Brain microvascular endothelial cell (primary cell): ENCODE data around the gene COL25A1.
A peak's percentile ranks its signal among the peaks of the same experiment; 100 is the strongest.

Source experiments
- DNase-seq: peaks from one replicate; pipeline ENCODE4 v3.0.0-alpha.2; 2020
- H3K27ac ChIP-seq: fragments of 250-450 bp; sonication (Bioruptor Pico); 2 replicates; pipeline ENCODE4 v1.5.1; 2020; ENCODE audit warnings: mild to moderate bottlenecking, moderate library complexity
- H3K27me3 ChIP-seq: fragments of 250-450 bp; sonication (Bioruptor Pico); replicated peaks from 2 replicates; pipeline ENCODE4 v1.5.1; 2020; ENCODE audit warnings: mild to moderate bottlenecking
- H3K36me3 ChIP-seq: fragments of 250-450 bp; sonication (Bioruptor Pico); replicated peaks from 2 replicates; pipeline ENCODE4 v1.5.1; 2020; ENCODE audit warnings: mild to moderate bottlenecking
- H3K4me3 ChIP-seq: 2 replicates; pipeline ENCODE4 v1.5.1; 2011; ENCODE audit warnings: low read depth, mild to moderate bottlenecking, control low read depth, low read length, moderate library complexity
- in situ Hi-C: cut with HindIII; loops from 2 replicates; pipeline ENCODE4 v1.10.0; 2017; ENCODE audit warnings: low sequenced_read_pairs, low pct_ligation_motif_present
- TF ChIP-seq, protein P1 (sequence below): IDR thresholded peaks from 2 replicates; pipeline ENCODE4 v1.5.1; 2011; ENCODE audit warnings: low read depth, mild to moderate bottlenecking, moderate library complexity, low read length, control low read depth, inconsistent platforms; ENCODE audit errors: missing control alignments

COL25A1 gene

DNA sequence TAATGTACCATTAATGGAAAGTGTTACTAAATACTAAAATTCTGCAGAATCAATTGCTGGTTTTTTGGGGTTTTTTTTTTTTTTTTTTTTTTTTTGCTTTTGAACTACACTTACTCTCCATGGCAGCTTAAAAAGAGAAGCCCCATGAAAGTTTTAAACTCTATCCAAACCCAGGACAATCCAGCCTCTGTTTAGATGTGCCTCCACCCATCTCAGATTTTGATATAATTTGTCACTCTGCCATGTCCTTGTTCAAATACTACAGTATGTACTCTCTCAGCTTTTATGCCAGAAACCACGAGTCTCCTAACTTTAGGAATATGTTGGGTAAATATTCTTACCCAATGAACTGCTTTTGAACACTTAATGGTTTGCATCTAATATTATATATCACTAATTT lies 84.2 kb downstream of the COL25A1 start:
- TF ChIP-seq, protein P1, sequence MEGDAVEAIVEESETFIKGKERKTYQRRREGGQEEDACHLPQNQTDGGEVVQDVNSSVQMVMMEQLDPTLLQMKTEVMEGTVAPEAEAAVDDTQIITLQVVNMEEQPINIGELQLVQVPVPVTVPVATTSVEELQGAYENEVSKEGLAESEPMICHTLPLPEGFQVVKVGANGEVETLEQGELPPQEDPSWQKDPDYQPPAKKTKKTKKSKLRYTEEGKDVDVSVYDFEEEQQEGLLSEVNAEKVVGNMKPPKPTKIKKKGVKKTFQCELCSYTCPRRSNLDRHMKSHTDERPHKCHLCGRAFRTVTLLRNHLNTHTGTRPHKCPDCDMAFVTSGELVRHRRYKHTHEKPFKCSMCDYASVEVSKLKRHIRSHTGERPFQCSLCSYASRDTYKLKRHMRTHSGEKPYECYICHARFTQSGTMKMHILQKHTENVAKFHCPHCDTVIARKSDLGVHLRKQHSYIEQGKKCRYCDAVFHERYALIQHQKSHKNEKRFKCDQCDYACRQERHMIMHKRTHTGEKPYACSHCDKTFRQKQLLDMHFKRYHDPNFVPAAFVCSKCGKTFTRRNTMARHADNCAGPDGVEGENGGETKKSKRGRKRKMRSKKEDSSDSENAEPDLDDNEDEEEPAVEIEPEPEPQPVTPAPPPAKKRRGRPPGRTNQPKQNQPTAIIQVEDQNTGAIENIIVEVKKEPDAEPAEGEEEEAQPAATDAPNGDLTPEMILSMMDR, result no peak
- H3K36me3 ChIP-seq, result no peaks in the 10 kb centered on the region

DNA sequence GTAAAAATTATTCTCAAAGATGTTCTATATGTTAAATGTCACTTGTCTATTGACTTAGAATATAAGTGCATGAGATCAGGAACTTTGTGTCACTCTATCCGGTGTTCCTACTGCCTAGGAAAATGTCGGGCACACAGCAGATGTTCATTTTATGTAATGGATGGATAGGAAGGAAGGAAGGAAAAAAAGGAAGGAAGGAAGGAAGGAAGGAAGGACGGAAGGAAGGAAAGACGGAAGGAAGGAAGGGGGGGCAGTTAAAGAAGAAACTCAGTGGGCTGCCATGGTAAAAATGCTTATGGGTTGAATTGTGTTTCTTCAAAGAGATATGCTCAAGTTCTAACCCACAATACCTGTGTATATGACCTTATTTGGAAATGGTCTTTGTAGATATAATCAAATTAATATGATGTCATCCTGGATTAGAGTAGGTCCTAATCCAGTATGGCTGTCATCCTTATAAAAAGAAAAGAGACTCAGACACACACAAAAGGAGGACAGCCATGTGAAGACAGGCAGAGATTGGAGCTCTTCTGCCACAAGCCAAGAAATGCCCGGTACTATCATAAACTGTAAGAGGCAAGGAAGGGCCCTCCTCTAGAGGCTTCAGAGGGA lies 86.3 kb downstream of the COL25A1 start:
- in situ Hi-C loops, result no loop called here
- TF ChIP-seq, protein P1, result no peak
- H3K4me3 ChIP-seq, result no peak overlapping the region
- DNase-seq, result no peak
- H3K36me3 ChIP-seq, result no peaks in the 10 kb centered on the region
- H3K27me3 ChIP-seq, result no peaks in the 10 kb centered on the region
- no peak overlapping the region for H3K27ac ChIP-seq

More for the DNA sequence above, 84.2 kb downstream of the COL25A1 start:
- no peak overlapping the region for H3K27ac ChIP-seq
- no peaks in the 10 kb centered on the region for H3K27me3 ChIP-seq
- in situ Hi-C loops, result no loop called here
- DNase-seq, result no peak
- no peak overlapping the region for H3K4me3 ChIP-seq

DNA sequence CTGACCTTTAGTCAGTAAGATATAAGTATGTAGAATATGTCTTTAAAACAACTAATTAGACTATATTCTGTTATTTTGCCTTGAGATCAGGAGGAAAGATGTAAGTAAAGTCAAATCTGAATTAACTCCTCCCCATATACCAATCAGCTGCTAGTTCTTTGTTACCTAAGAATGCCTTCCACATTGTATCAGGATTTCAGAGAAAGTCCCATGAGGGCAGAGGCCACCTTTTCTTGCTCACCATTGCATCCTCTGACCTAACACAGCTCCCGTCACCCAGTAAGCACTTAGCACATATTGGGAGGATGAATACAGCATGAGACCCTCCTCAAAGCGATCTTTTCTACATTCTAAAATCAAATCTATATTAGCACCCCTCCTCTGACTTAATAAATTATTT lies 87.0 kb downstream of the COL25A1 start:
- no peaks in the 10 kb centered on the region for H3K36me3 ChIP-seq
- H3K4me3 ChIP-seq, result no peak overlapping the region
- in situ Hi-C loops, result no loop called here
- TF ChIP-seq, protein P1, result no peak
- DNase-seq, result no peak
- no peak overlapping the region for H3K27ac ChIP-seq
- no peaks in the 10 kb centered on the region for H3K27me3 ChIP-seq

DNA sequence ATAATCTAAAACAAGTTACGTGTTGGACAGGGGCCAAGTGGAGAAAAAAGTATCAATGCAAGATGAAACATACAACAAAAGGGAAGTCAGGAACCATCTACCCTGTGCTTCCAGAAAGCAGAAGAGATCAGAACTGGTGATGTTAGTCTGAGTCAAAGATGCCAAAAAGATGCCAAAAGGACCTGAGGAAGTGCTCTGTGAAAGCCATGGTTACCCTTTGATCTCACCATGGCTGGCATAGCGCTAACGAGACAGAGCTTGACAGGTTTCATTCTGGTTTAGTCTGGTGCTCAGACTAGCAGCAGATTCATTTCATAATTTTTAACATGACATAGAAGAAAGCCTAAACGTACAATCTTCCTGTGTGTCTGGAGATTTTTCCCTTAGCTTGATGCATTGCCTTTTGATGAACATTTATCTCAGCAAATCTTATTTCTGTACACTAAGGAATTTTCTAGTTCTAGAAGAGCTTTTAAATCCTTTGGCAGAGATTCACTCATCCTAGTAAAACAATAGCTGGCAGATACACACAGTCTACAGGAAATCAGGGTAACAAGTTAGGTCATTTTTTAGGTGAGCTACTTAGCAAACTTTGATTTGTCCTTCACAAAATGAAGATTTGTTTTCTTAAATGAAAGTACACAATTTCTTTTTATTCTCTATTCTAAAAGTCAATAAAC lies 87.7 kb downstream of the COL25A1 start:
- no peaks in the 10 kb centered on the region for H3K27me3 ChIP-seq
- no peaks in the 10 kb centered on the region for H3K36me3 ChIP-seq
- H3K4me3 ChIP-seq, result no peak overlapping the region
- in situ Hi-C loops, result no loop called here
- no peak overlapping the region for H3K27ac ChIP-seq
- TF ChIP-seq, protein P1, result no peak
- DNase-seq, result no peak

DNA sequence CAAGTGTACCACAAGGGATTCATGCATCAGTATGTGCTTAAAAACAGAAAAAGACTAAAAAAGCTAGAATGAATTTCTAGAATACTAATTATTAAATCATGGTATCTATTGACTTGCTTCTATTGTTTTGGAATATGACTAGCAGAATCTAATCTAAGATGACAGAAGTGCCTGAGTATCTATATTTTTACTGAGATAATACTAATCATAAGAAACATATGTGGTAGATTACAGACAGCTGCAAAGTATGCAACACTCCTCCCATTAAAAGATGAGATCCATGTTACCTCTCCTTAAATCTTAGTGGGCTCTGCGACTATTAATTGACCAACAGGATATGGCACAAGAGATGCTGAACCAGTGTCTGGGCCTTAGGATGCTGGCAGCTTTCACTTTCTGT lies 89.4 kb downstream of the COL25A1 start:
- H3K36me3 ChIP-seq, result no peaks in the 10 kb centered on the region
- no peak overlapping the region for H3K27ac ChIP-seq
- H3K27me3 ChIP-seq, result no peaks in the 10 kb centered on the region
- in situ Hi-C loops, result no loop called here
- no peak overlapping the region for H3K4me3 ChIP-seq
- DNase-seq, result no peak
- TF ChIP-seq, protein P1, result no peak

DNA sequence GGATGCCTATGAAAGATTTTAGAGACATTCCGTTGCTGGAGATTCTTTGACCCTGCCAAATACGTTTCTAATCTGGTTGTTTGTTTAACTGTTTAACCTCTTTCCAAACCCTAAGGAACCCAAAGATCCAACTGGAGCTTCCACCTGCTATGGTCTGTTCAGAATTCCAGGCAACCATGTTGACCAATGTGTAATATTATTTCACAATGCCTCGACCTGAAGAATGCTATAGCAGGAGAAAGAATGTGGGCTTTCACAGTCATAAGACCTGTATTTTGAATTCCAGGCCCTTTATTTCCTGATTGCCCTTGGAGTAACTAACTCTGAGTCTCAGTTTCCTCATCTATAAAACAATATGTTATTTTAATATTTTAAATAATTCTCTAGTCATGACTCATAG lies 90.8 kb downstream of the COL25A1 start:
- Histone ChIP-seq H3K27me3 (no peaks in the 10 kb centered on the region), H3K27ac (no peak overlapping the region), H3K36me3 (no peaks in the 10 kb centered on the region), H3K4me3 (no peak overlapping the region)
- TF ChIP-seq, protein P1, result no peak
- in situ Hi-C loops, result no loop called here
- DNase-seq, result peak; percentile 13
